ENCODE results near the gene PLA2G1B. TPM values are rescaled to one million over a fixed set of nuclear protein-coding genes. Genes with fewer than 3 reads are reported as not detected.
"Not testable (repeated sequence)": the region's sequence is repeated elsewhere in the genome, so short reads cannot be mapped to it uniquely, and the experiment has no call there.

Gene PLA2G1B
- total RNA-seq, 1 experiment from 2014 or later = not detected

GRCh38 chr12:120359128-120359527, 31.5 kb upstream of the PLA2G1B start:
- no peak for DNase-seq (ENCODE audit: low spot score)

DNA sequence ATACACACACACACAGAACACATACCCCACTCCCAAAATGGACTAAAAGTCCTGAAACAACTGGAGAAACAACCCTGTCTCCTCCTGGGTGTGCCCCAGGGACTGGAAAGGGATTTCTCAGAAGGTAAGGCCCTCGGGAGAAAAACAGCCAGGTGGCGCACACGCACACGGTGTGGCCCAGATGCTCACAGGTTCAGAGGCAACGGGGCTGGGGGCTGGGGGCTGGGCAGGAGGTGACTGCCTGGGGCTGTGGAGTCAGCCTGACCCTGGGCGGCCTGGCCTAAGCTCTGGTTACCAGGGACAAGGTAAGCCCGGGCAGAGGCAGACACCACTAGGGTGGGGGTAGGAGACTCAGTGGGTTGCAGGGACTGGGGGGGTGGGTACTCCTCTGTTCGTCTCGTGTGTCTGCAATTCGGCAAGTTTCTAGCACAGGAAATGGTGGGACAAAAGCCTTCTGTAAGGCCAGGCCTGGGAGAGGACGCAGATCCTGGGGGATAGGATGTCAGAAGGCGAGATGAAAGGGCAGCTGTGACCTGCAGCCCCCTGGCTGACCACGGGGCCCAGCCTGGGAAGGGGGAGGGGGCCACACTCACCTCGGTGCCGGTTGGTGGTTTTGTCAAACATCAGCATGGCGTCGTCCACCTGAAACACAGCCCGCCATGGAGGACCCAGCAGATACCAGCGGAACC, 31.0 kb upstream of the PLA2G1B start:
- DNase-seq (ENCODE audit: low spot score) = no peak

DNA sequence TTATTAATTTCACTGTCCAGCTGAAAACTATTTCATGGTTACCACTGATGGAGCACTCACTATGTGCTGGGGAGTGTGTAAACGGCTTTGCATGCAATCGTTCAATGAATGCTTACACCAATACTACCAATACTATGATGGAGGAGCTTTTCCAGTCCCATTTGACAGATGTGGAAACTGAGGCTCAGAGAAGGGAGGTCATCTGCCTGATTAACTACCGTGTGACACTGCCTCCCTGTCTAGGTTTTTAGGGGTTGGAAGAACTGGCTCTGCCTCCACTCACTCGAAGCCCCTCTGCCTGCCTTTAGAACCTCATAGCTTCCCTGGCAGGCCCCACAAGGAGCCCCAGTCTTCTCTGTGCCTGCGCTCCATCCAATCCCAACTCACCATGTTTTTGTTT, 29.5 kb upstream of the PLA2G1B start:
- no peak for DNase-seq (ENCODE audit: low spot score)

DNA sequence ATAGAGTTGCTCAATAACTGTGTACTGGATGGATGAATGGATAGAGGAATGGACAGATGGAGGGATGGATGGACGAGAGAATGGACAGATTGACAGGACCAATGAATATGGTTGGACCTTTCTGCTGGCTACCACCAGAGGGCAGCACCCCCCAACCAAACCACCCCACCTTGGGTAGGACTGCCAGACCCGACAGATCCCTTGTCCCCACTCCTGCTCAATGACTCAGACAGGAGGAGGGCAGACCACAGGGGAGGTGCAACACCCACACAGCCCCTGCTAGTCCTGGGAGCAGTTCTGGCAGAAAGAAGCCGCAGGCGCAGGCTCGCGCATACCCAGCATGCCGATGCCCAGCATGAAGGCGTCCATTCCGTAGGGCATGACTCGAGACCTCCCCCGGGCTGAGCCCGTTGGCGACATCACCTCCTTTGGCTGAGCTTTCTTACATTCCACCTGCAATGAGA, 29.0 kb upstream of the PLA2G1B start:
- peak; percentile 96 for DNase-seq (ENCODE audit: low spot score)

GRCh38 chr12:120353556-120354317, 26.2 kb upstream of the PLA2G1B start:
- DNase-seq (ENCODE audit: low spot score) = no peak

GRCh38 chr12:120353136-120353535, 25.6 kb upstream of the PLA2G1B start:
- no peak for DNase-seq (ENCODE audit: low spot score)

DNA sequence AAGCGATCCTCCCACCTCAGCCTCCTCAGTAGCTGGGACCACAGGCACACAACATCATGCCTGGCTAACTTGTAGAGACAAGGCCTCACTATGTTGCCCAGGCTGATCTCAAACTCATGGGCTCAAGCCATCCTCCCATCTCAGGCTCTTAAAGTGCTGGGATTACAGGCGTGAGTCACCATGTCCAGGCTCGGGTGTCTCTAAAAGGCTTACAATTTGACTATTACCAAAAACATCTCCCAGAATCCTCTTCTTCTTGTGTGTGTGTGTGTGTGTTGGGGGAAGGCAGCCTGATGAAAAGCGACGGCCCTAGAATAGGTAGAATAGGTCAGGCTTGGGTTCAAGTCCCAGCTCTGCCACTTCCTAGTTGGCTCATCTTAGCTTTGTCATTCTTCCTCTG, 24.5 kb upstream of the PLA2G1B start:
- peak; percentile 58 for DNase-seq (ENCODE audit: low spot score)

DNA sequence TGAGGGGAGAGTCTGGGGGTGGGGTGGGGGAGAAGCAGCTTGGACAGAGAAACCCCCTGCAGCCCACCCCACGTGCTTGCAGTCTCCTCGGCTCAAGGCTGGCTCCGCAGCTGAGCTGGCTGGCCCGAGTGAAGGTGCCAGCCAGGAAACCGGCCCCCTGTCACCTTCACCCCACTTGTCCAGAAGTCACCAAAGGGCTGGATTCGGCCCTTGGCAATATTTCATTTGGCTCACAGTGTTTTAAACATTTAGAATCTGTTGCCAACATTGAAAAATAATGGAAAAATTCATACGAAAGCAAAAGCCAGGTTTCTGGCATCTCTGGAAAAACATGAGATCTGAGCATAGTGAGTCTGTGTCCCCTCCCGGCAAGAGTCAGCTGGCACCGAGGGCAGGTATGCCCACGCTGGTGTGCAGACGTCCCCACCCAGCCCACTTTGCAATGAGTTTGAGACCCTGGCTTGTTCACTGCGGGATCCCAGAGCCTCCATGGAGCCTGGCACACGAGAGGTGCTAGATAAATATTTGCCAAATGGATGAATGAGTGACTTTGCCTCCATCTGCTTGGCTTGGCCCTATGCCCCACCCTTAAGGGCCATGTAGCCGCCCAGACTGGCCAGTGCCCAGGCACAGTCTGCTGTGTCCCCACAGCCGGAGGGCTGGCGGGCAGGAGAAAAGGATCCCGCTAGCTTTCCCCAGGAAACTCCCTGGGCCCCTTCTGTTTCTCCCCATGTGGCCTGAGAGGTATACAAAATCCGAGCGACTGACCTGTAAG, 23.2 kb upstream of the PLA2G1B start:
- DNase-seq (ENCODE audit: low spot score) = no peak

- no peak for DNase-seq (ENCODE audit: low spot score)
Observed at GRCh38 chr12:120347766-120348165, 20.2 kb upstream of the PLA2G1B start.

- DNase-seq (ENCODE audit: low spot score) = no peak
Observed at GRCh38 chr12:120346681-120347080, 19.1 kb upstream of the PLA2G1B start.

GRCh38 chr12:120346031-120346430, 18.5 kb upstream of the PLA2G1B start:
- DNase-seq (ENCODE audit: low spot score) = no peak

GRCh38 chr12:120343692-120344091, 16.1 kb upstream of the PLA2G1B start:
- no peak for DNase-seq (ENCODE audit: low spot score)

DNA sequence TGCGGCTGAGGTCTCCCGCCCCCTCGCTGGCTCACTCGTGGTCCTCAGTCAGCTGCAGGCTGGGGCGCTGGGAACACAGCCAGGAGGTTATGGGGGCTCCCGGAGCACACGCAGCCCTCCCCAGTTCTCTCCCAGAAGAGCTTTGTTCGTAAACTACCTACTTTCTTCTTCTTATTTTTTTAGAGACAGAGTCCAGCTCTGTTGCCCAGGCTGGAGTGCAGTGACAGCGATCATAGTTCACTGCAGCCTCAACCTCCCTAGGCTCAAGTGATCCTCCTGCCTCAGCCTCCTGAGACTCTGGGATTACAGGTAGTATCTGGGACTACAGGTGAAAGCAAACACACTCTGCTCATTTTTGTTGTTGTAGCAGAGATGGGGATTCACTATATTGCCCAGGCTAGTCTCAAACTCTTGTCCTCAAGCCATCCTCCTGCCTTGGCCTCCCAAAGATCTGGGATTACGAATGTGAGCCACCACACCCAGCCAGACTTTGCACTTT, 15.5 kb upstream of the PLA2G1B start:
- no peak for DNase-seq (ENCODE audit: low spot score)

GRCh38 chr12:120342175-120343038, 14.8 kb upstream of the PLA2G1B start:
- no peak for DNase-seq (ENCODE audit: low spot score)

DNA sequence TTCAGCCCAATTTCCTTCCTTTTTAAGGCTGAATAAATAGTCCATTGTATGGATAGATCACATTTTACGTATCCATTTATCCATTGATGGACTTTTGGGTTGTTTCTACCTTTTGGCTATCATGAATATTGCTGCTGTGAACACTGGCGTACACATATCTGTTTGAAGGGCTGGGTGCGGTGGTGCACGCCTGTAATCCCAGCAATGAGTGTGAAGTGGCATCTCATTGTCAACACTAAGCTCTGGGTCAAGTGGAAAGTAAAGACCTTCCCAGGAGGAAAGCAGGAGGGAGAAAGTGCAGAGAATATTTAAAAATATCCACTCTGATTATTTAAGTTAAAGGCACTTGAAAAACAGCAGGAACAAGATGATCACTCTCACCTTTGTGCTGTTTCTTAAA, 11.7 kb upstream of the PLA2G1B start:
- no peak for DNase-seq (ENCODE audit: low spot score)

DNA sequence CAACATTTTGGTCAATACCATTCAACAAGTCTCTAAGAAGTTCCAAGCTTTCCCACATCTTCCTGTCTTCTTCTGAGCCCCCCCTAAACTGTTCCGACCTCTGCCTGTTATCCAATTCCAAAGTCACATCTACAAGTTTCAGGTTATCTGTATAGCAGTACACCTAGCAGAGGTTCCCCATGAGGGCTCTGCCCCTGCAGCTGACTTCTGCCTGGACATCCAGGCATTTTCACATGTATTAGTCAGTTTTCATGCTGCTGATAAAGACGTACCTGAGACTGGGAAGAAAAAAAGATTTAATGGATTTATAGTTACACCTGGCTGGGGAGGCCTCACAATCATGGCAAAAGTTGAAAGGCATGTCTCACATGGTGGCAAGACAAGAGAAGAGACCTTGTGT, 10.2 kb upstream of the PLA2G1B start:
- DNase-seq (ENCODE audit: low spot score) = no peak

- not testable (repeated sequence) for DNase-seq (ENCODE audit: low spot score)
Observed at GRCh38 chr12:120336392-120336791, 8.8 kb upstream of the PLA2G1B start.

DNA sequence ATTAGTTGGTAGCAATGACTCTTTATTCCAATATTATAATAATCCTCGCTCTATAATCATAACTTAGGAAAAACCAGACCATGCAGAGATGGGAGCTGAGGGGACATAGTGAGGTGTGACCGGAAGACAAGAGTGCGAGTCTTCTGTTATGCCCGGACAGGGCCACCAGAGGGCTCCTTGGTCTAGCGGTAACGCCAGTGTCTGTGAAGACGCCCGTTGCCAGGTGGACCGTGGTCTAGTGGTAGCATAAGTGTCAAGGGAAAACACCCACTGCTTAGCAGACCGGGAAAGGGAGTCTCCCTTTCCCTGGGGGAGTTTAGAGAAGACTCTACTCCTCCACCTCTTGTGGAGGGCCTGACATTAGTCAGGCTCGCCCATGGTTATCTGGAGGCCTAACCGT, 7.9 kb upstream of the PLA2G1B start:
- peak; percentile 56 for DNase-seq (ENCODE audit: low spot score)

DNA sequence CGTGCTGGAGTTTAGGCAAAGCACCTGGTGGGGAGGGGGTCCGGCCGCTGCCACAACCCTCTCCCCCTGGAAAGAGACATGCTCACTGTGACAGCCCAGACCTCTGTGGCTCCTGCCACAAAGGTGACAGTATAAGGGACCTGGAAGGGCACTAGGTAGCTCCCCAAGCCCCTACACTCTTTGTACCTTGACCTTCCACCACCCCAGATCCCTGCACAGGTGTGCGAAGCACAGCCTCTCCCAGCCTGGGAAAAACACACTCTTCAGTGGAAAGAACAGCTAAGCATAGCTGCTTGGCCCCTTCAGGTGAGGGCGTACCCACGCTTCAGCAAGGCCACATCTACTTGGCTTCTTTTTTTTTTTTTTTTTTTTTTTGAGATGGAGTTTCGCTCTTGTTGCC, 4.9 kb upstream of the PLA2G1B start:
- no peak for DNase-seq (ENCODE audit: low spot score)

DNA sequence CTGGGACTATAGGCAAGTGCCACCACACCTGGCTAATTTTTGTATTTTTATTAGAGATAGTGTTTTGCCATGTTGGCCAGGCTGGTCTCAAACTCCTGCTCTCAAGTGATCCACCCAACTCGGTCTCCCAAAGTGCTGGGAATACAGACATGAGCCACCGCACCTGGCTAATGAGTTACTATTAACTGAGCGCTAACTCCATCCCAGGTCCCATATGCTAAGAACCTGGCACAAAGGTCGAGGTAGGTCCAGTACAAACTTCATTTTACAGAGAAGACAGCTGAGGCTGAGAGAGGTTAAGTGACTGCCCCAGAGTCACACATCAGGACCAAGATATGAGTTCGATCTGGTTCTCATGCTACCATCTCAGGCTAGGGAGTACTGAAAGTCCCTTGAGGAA, 4.5 kb upstream of the PLA2G1B start:
- no peak for DNase-seq (ENCODE audit: low spot score)

- no peak for DNase-seq (ENCODE audit: low spot score)
Observed at GRCh38 chr12:120331390-120331789, 3.8 kb upstream of the PLA2G1B start.
